B cell (primary cell): ENCODE measurements around the gene SAT2. TPM values are rescaled to one million over a fixed set of nuclear protein-coding genes. Genes with fewer than 3 reads are reported as not detected.

Experiments used
- ATAC-seq: fragments of 200-7000 bp; cut with Tn5 transposase; one replicate; pipeline ENCODE4 v1.10.0; 2021; ENCODE audit warnings: low read depth, mild to moderate bottlenecking, moderate number of reproducible peaks, moderate library complexity
- CTCF ChIA-PET: fragments of 350-600 bp; sonication (Branson Sonifier 250); formaldehyde crosslinking; loops from one replicate; lab custom pipeline; 2021; ENCODE audit warnings: antibody characterized with exemption, inconsistent platforms; lab: Charles Lee
- POLR2A ChIA-PET: fragments of 350-600 bp; sonication (Branson Sonifier 250); formaldehyde crosslinking; loops from one replicate; lab custom pipeline; 2021; ENCODE audit warnings: antibody characterized with exemption; lab: Charles Lee
- DNase-seq: peaks from one replicate; pipeline ENCODE4 v3.0.0; 2013
- H2AFZ ChIP-seq: 2 replicates; pipeline ENCODE4 v1.6.1; 2012; ENCODE audit warnings: mild to moderate bottlenecking, low read depth, low read length; ENCODE audit not compliant: insufficient read depth, poor library complexity, severe bottlenecking
- H3K27ac ChIP-seq, 2 donors: 1 replicate in 1 of 2; 2 replicates in 1 of 2; pipeline ENCODE4 v1.5.1; 2012 to 2013; ENCODE audit warnings: low read length in 2 of 2, mild to moderate bottlenecking in 2 of 2, moderate library complexity in 1 of 2
- H3K27me3 ChIP-seq, 4 experiments: fragments of 200-600 bp in 1 of 4; sonication (generic) in 1 of 4; replicated peaks in 1 of 4; 1 replicate in 2 of 4; 2 replicates in 2 of 4; pipeline versions ENCODE4 v1.6.1 to v1.7.0; 2013 to 2016; ENCODE audit warnings: low read length in 3 of 4, mild to moderate bottlenecking in 2 of 4, mixed read lengths in 1 of 4, moderate library complexity in 1 of 4; ENCODE audit not compliant: insufficient read depth in 4 of 4, control insufficient read depth in 3 of 4; ENCODE audit errors: control extremely low read depth in 1 of 4
- H3K36me3 ChIP-seq, 2 experiments: replicated peaks in 1 of 2; 1 replicate in 1 of 2; 2 replicates in 1 of 2; pipeline versions ENCODE4 v1.6.1 to v1.7.1; 2013; ENCODE audit warnings: low read length in 1 of 2; ENCODE audit not compliant: insufficient read depth in 2 of 2, control insufficient read depth in 1 of 2; ENCODE audit errors: control extremely low read depth in 1 of 2, extremely low read depth in 1 of 2
- H3K4me1 ChIP-seq, 2 donors: fragments of 200-600 bp in 1 of 2; sonication (generic) in 1 of 2; 1 replicate in 1 of 2; 2 replicates in 1 of 2; pipeline versions ENCODE4 v1.5.1 to v1.6.1; 2013 to 2017; ENCODE audit warnings: low read length in 2 of 2; ENCODE audit not compliant: control insufficient read depth in 2 of 2, insufficient read depth in 2 of 2
- H3K4me2 ChIP-seq: replicated peaks from 2 replicates; pipeline ENCODE3; 2012; ENCODE audit warnings: mild to moderate bottlenecking, low read depth, low read length; ENCODE audit not compliant: poor library complexity, severe bottlenecking
- H3K4me3 ChIP-seq, 5 experiments: fragments of 200-600 bp in 1 of 5; sonication (generic) in 1 of 5; 1 replicate in 3 of 5; 2 replicates in 2 of 5; pipeline versions ENCODE4 v1.5.1 to v1.7.0; 2011 to 2016; ENCODE audit warnings: low read length in 4 of 5, mild to moderate bottlenecking in 4 of 5, low read depth in 2 of 5, control low read depth in 1 of 5, moderate library complexity in 1 of 5; ENCODE audit not compliant: insufficient read depth in 1 of 5; ENCODE audit errors: control extremely low read depth in 1 of 5, extremely low read depth in 1 of 5
- H3K79me2 ChIP-seq: fragments of 200-600 bp; sonication (generic); one replicate; pipeline ENCODE4 v1.6.0; 2016; ENCODE audit warnings: low read length; ENCODE audit not compliant: control insufficient read depth, insufficient read depth
- H3K9ac ChIP-seq: fragments of 200-600 bp; sonication (generic); 2 replicates; pipeline ENCODE4 v1.6.1; 2017; ENCODE audit warnings: mild to moderate bottlenecking, low read length, moderate library complexity
- H3K9me3 ChIP-seq, 3 donors: one replicate each; pipeline versions ENCODE4 v1.6.1 to v1.7.1; 2013; ENCODE audit warnings: low read length in 2 of 3; ENCODE audit not compliant: control insufficient read depth in 2 of 3, insufficient read depth in 1 of 3; ENCODE audit errors: control extremely low read depth in 1 of 3
- H4K20me1 ChIP-seq: 2 replicates; pipeline ENCODE4 v1.6.0; 2012; ENCODE audit warnings: mild to moderate bottlenecking, low read length; ENCODE audit not compliant: insufficient read depth, control insufficient read depth, poor library complexity, severe bottlenecking
- H3K27ac Mint-ChIP-seq: one replicate; pipeline ENCODE4 v1.8.0; 2021; ENCODE audit warnings: mixed read lengths
- H3K27me3 Mint-ChIP-seq: one replicate; pipeline ENCODE4 v1.8.0; 2021; ENCODE audit warnings: mixed read lengths
- H3K4me1 Mint-ChIP-seq: one replicate; pipeline ENCODE4 v1.8.0; 2021; ENCODE audit warnings: mixed read lengths
- H3K4me3 Mint-ChIP-seq: one replicate; pipeline ENCODE4 v1.8.0; 2021; ENCODE audit warnings: mixed read lengths
- H3K9me3 Mint-ChIP-seq: one replicate; pipeline ENCODE4 v1.8.0; 2022; ENCODE audit warnings: mixed read lengths; ENCODE audit not compliant: insufficient read depth
- CTCF ChIP-seq: fragments of 200-600 bp; IDR thresholded peaks from one replicate; pipeline ENCODE4 v1.8.0; 2022; ENCODE audit warnings: antibody characterized with exemption, mild to moderate bottlenecking
- EZH2 ChIP-seq: IDR thresholded peaks from 2 replicates; pipeline ENCODE4 v1.6.1; 2012; ENCODE audit warnings: borderline replicate concordance, low read depth, mild to moderate bottlenecking, moderate library complexity, low read length; ENCODE audit not compliant: insufficient read depth, poor library complexity, severe bottlenecking
- WGBS: methylation state at CpG from one replicate; pipeline ENCODE4 v1.1.5; 2013; ENCODE audit warnings: missing lambda C conversion rate; ENCODE audit not compliant: insufficient coverage; 5-methylcytosine and 5-hydroxymethylcytosine counted together
- intact Hi-C: fragments of 100-400 bp; cut with micrococcal nuclease; formaldehyde crosslinking; loops from one replicate; pipeline ENCODE4 v1.10.0; 2022
- polyA plus RNA-seq: library from polyadenylated mRNA; depleted of rRNA; stranded (reverse); fragments of >200 nt; gene quantifications from 2 replicates; pipeline ENCODE4 v1.2.3, GENCODE V29; 2012
- small RNA-seq: library from RNA; depleted of rRNA; stranded (forward); fragments of <200 nt; gene quantifications from one replicate; pipeline ENCODE3, GENCODE V24; 2012; ENCODE audit warnings: low replicate concordance, low read depth; ENCODE audit not compliant: insufficient read length
- total RNA-seq, 2 donors: library from RNA; stranded (reverse); fragments of 120-200 nt in 1 of 2; gene quantifications; 1 replicate in 1 of 2; 2 replicates in 1 of 2; pipeline versions ENCODE4 v1.2.3 to v1.2.4, GENCODE V29; 2013 to 2022

SAT2 gene
- total and polyA plus RNA-seq, 2 donors (not counting 1 experiment from before 2014, with no cell fraction given) = 33.8 to 68.8 TPM

GRCh38 chr17:7576432-7576937 is 51.1 kb downstream of the SAT2 start:
- intact Hi-C loops = loop anchor here (10.0 kb wide), 1 partner anchor 562 kb away; the partner anchor contains the start of gene RNASEK
- Mint-ChIP-seq H3K4me1 (peaks cover 79% of the 10 kb centered on the region), H3K27ac (no peak overlapping the region), H3K4me3 (no peak overlapping the region), H3K27me3 (no peaks in the 10 kb centered on the region), H3K9me3 (no peaks in the 10 kb centered on the region)
- Histone ChIP-seq H3K9me3 (no peaks in the 10 kb centered on the region), H3K27ac (no peak overlapping the region), H3K9ac (no peak overlapping the region), H3K27me3 (no peaks in the 10 kb centered on the region), H3K36me3 (peaks cover 22 to 58% of the 10 kb centered on the region in 2 experiments), H3K79me2 (peaks cover 45% of the 10 kb centered on the region), H4K20me1 (peaks cover 61% of the 10 kb centered on the region), H3K4me1 (peaks cover 46 to 60% of the 10 kb centered on the region in 2 donors), H3K4me3 (no peak overlapping the region), H3K4me2 (no peak overlapping the region), H2AFZ (no peak overlapping the region)
- DNase-seq (no peak), ATAC-seq (no peak)
- WGBS = 94% methylated on average over 14 of the region's 14 CpGs
- ChIA-PET CTCF (interaction anchor here (1.2 to 4.9 kb wide), 5 partner anchors 11 to 62 kb away, joined by 4 to 19 read pairs (median 6); partner anchors contain the start of gene SOX15), POLR2A (interaction anchor here (0.7 kb wide), 1 partner anchor 111 kb away, joined by 3 read pairs; the partner anchor contains the start of gene TP53)
- TF ChIP-seq CTCF (no peak), EZH2 (no peak)

Small RNA genes lying within 50 kb of the gene (small RNA-seq; reads per million reads assigned to genes)
- gene CD68 (not detected), gene SNORD10 (not detected)

Other genes starting within 250 kb of the SAT2 start
- gene TNK1, start 246.7 kb downstream of the SAT2 start, total RNA-seq = 10.0 and 11.7 TPM in 2 replicates
- gene TNK1, start 246.7 kb downstream of the SAT2 start, polyA plus RNA-seq = 22.5 and 23.7 TPM in 2 replicates
- 31.1 and 31.6 TPM in 2 replicates for gene PLSCR3, start 233.3 kb downstream of the SAT2 start, total RNA-seq
- gene PLSCR3, start 233.3 kb downstream of the SAT2 start, polyA plus RNA-seq = 82.3 and 122 TPM in 2 replicates
- 64.5 and 67.8 TPM in 2 replicates for gene TMEM256, start 223.7 kb downstream of the SAT2 start, total RNA-seq
- gene TMEM256, start 223.7 kb downstream of the SAT2 start, polyA plus RNA-seq = 29.2 and 65.4 TPM in 2 replicates
- 1.7 and 3.4 TPM in 2 replicates for gene NLGN2, start 220.0 kb downstream of the SAT2 start, total RNA-seq
- 0.52 and 0.68 TPM in 2 replicates for gene NLGN2, start 220.0 kb downstream of the SAT2 start, polyA plus RNA-seq
- gene SPEM1, start 207.5 kb downstream of the SAT2 start, total RNA-seq = not detected in 2 replicates
- gene SPEM1, start 207.5 kb downstream of the SAT2 start, polyA plus RNA-seq = not detected in 2 replicates
- not detected in 2 replicates for gene SPEM2, start 202.2 kb downstream of the SAT2 start, total RNA-seq
- not detected in 2 replicates for gene SPEM2, start 202.2 kb downstream of the SAT2 start, polyA plus RNA-seq
- not detected in 2 replicates for gene SPEM3, start 199.0 kb downstream of the SAT2 start, total RNA-seq
- gene SPEM3, start 199.0 kb downstream of the SAT2 start, polyA plus RNA-seq = not detected in 2 replicates
- gene TMEM102, start 192.4 kb downstream of the SAT2 start, total RNA-seq = 17.7 and 19.1 TPM in 2 replicates
- 5.9 and 10.8 TPM in 2 replicates for gene TMEM102, start 192.4 kb downstream of the SAT2 start, polyA plus RNA-seq
- 2.8 and 4.6 TPM in 2 replicates for gene FGF11, start 188.3 kb downstream of the SAT2 start, total RNA-seq
- gene FGF11, start 188.3 kb downstream of the SAT2 start, polyA plus RNA-seq = 2.7 and 3.3 TPM in 2 replicates
- gene CHRNB1, start 182.8 kb downstream of the SAT2 start, total RNA-seq = 6.2 and 6.6 TPM in 2 replicates
- gene CHRNB1, start 182.8 kb downstream of the SAT2 start, polyA plus RNA-seq = 5.8 and 7.2 TPM in 2 replicates
- gene ZBTB4, start 148.2 kb downstream of the SAT2 start, total RNA-seq = 59.4 and 62.4 TPM in 2 replicates
- gene ZBTB4, start 148.2 kb downstream of the SAT2 start, polyA plus RNA-seq = 16.0 and 19.2 TPM in 2 replicates
- 0.30 TPM in 1 of 2 replicates, not detected in the other for gene SLC35G6, start 146.4 kb downstream of the SAT2 start, total RNA-seq
- gene SLC35G6, start 146.4 kb downstream of the SAT2 start, polyA plus RNA-seq = 0.04 TPM in 1 of 2 replicates, not detected in the other
- 225 and 240 TPM in 2 replicates for gene POLR2A, start 143.5 kb downstream of the SAT2 start, total RNA-seq
- 56.5 and 77.6 TPM in 2 replicates for gene POLR2A, start 143.5 kb downstream of the SAT2 start, polyA plus RNA-seq
- gene TNFSF12, start 78.8 kb downstream of the SAT2 start, total RNA-seq = 40.6 and 44.5 TPM in 2 replicates
- gene TNFSF12, start 78.8 kb downstream of the SAT2 start, polyA plus RNA-seq = 31.7 and 53.4 TPM in 2 replicates
- 14.7 and 16.0 TPM in 2 replicates for gene TNFSF13, start 69.1 kb downstream of the SAT2 start, total RNA-seq
- 18.1 and 20.2 TPM in 2 replicates for gene TNFSF13, start 69.1 kb downstream of the SAT2 start, polyA plus RNA-seq
- gene SENP3, start 65.9 kb downstream of the SAT2 start, total RNA-seq = 44.4 and 45.1 TPM in 2 replicates
- gene SENP3, start 65.9 kb downstream of the SAT2 start, polyA plus RNA-seq = 54.1 and 57.1 TPM in 2 replicates
- gene CD68, start 48.2 kb downstream of the SAT2 start, total RNA-seq = 10.8 and 12.9 TPM in 2 replicates
- 0.66 and 3.9 TPM in 2 replicates for gene CD68, start 48.2 kb downstream of the SAT2 start, polyA plus RNA-seq
- gene MPDU1, start 44.0 kb downstream of the SAT2 start, total RNA-seq = 29.7 and 31.7 TPM in 2 replicates
- 47.8 and 51.5 TPM in 2 replicates for gene MPDU1, start 44.0 kb downstream of the SAT2 start, polyA plus RNA-seq
- 0.51 and 0.96 TPM in 2 replicates for gene SOX15, start 37.7 kb downstream of the SAT2 start, total RNA-seq
- gene SOX15, start 37.7 kb downstream of the SAT2 start, polyA plus RNA-seq = 0.18 and 0.49 TPM in 2 replicates
- gene FXR2, start 12.9 kb downstream of the SAT2 start, total RNA-seq = 44.7 and 45.8 TPM in 2 replicates
- 37.2 and 40.1 TPM in 2 replicates for gene FXR2, start 12.9 kb downstream of the SAT2 start, polyA plus RNA-seq
- gene SHBG, start 2.3 kb upstream of the SAT2 start, total RNA-seq = not detected in 2 replicates
- 0.10 TPM in 1 of 2 replicates, not detected in the other for gene SHBG, start 2.3 kb upstream of the SAT2 start, polyA plus RNA-seq
- 0.27 and 0.39 TPM in 2 replicates for gene ATP1B2, start 23.1 kb upstream of the SAT2 start, total RNA-seq
- gene ATP1B2, start 23.1 kb upstream of the SAT2 start, polyA plus RNA-seq = 0.12 TPM in 1 of 2 replicates, not detected in the other
- gene TP53, start 59.7 kb upstream of the SAT2 start, total RNA-seq = 89.9 and 101 TPM in 2 replicates
- gene TP53, start 59.7 kb upstream of the SAT2 start, polyA plus RNA-seq = 59.4 and 76.1 TPM in 2 replicates
- gene WRAP53, start 60.7 kb upstream of the SAT2 start, total RNA-seq = 17.2 and 18.2 TPM in 2 replicates
- gene WRAP53, start 60.7 kb upstream of the SAT2 start, polyA plus RNA-seq = 12.0 and 13.1 TPM in 2 replicates
- not detected in 2 replicates for gene EFNB3, start 77.4 kb upstream of the SAT2 start, total RNA-seq
- not detected in 2 replicates for gene EFNB3, start 77.4 kb upstream of the SAT2 start, polyA plus RNA-seq
- not detected in 2 replicates for gene DNAH2, start 89.9 kb upstream of the SAT2 start, total RNA-seq
- gene DNAH2, start 89.9 kb upstream of the SAT2 start, polyA plus RNA-seq = 0.03 TPM in 1 of 2 replicates, not detected in the other
- 106 and 110 TPM in 2 replicates for gene KDM6B, start 206.4 kb upstream of the SAT2 start, total RNA-seq
- 18.6 and 49.2 TPM in 2 replicates for gene KDM6B, start 206.4 kb upstream of the SAT2 start, polyA plus RNA-seq
- 5.1 and 6.0 TPM in 2 replicates for gene TMEM88, start 227.2 kb upstream of the SAT2 start, total RNA-seq
- gene TMEM88, start 227.2 kb upstream of the SAT2 start, polyA plus RNA-seq = 9.5 and 15.9 TPM in 2 replicates
- 20.0 and 22.0 TPM in 2 replicates for gene NAA38, start 229.7 kb upstream of the SAT2 start, total RNA-seq
- 37.6 and 80.5 TPM in 2 replicates for gene NAA38, start 229.7 kb upstream of the SAT2 start, polyA plus RNA-seq
- gene CYB5D1, start 230.2 kb upstream of the SAT2 start, total RNA-seq = 8.5 and 10.2 TPM in 2 replicates
- gene CYB5D1, start 230.2 kb upstream of the SAT2 start, polyA plus RNA-seq = 6.1 and 6.3 TPM in 2 replicates